IPS-NIHi11 (cell line): ENCODE measurements around the gene ARHGAP1.
"Not testable (repeated sequence)": the region's sequence is repeated elsewhere in the genome, so short reads cannot be mapped to it uniquely, and the experiment has no call there.

Experiments
- DNase-seq: peaks from one replicate; pipeline ENCODE4 v3.0.0; 2012; ENCODE audit warnings: mixed read lengths, low spot score

The ARHGAP1 gene

GRCh38 chr11:46673713-46674462, 26.5 kb downstream of the ARHGAP1 start:
- no peak for DNase-seq

DNA sequence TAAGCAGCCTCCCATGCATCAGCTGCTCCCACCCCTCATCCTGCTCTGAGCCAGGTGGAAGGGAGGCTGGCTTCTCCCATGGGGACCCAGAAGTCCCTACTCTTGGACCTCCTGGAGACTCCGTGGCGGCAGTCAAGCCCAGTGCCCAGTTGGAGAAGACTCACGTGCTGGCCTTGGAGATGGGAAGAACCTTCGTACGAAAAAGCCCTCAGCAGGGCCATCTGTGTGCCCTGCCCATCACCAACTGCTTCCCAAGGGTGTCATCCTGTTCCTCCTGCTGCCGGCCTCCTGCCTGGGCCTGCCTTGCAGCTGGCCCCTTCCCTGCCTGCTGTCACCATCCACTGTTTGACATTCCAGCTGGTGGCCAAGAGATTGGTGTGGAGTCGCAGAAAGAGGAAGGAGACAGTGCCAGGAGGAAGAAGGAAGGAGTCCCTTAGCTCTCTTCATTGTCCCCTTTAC, 28.0 kb downstream of the ARHGAP1 start:
- no peak for DNase-seq

GRCh38 chr11:46671958-46672315, 28.5 kb downstream of the ARHGAP1 start:
- no peak for DNase-seq

GRCh38 chr11:46670521-46670920, 29.9 kb downstream of the ARHGAP1 start:
- DNase-seq = not testable (repeated sequence)

DNA sequence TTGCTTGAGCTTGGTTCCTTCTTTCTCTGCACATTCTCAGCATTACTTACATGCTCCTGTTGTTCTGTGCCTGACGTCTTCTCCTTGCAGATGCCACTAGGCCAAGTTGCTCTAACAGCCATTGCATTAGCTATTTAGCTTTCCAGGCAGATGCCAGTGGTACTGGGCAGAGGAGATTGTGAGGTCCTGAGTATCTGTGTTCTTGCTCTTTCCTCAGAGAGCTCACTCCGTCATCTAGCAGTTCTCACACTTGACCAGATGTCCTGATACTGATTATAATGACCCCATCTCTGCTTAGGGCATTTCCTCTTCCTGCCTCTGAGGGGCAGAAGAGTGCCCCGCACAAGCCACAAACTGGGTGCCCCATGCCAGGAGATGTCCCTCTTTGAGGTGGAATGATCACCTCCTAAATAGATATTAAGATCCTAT, 30.7 kb downstream of the ARHGAP1 start:
- peak; percentile 58 for DNase-seq

DNA sequence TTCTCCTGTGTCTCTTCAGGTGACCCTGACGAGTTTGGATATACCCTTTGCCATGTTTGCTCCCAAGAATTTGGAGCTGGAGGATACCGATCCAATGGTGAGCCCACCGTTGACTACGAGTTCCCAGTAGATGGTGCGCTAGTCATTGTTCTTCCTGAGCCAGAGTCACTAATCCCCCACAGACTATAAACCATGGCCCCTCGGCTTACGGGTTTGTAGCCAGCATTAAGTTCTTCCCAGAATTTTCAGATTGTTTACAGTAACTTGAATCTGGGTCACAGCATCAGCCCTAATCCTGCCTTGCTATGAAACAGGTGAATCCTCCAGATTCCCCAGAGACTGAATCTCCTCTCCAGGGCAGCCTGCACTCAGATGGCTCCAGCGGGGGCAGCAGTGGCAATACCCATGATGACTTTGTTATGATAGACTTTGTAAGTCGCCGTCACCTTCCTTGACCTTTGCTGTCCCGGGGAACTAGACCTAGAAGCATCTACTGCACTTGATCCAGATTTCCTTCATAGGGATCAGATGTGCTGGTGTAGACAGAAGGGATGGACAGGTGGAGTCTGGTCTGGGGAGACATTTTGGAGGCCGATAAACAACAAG, 31.8 kb downstream of the ARHGAP1 start:
- no peak for DNase-seq

GRCh38 chr11:46667043-46667481, 33.4 kb downstream of the ARHGAP1 start:
- DNase-seq = no peak

DNA sequence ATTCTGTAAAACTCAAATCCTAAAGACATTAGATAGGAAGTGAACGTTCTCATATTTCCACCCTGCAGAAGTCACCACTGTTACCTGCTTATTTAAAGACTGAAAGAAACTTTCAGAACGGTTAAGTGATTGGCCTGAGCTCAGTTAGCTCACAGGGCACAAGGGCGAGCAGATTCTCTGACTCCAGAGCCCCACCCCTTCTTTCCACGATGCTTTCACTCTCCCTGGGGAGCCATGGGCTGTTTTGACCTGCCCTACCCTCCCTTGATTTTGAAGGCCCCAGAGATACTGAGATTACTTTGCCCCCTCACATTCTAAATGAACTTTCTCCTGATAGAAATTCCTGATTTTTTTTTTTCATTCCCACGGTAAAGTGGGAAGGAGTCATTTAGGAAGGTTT, 33.9 kb downstream of the ARHGAP1 start:
- no peak for DNase-seq

GRCh38 chr11:46665356-46665755, 35.1 kb downstream of the ARHGAP1 start:
- no peak for DNase-seq

- no peak for DNase-seq
These were observed 35.8 kb downstream of the ARHGAP1 start for GRCh38 chr11:46664612-46665011.

GRCh38 chr11:46663277-46663940, 37.0 kb downstream of the ARHGAP1 start:
- DNase-seq = no peak

GRCh38 chr11:46662366-46662765, 38.1 kb downstream of the ARHGAP1 start:
- DNase-seq = no peak

GRCh38 chr11:46661836-46662235, 38.6 kb downstream of the ARHGAP1 start:
- no peak for DNase-seq

DNA sequence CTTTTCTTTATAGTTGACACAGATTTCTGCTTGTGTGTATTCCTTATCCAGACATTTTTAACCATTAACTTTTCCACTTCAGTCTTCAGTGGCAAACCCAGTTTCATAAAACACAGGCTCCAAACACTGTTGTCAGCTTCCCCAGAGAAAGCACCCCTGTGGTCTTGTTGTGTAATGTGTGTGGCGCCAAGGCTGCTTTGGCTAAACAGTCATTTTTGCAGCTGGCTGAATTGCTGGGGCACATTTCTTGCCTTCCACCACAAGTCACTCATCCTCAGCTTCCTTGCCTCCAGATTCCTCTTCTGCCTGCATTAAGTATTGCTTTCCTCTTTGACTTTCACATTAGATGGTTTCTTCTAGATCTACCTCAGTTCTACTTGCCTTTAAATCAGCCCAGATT, 40.5 kb downstream of the ARHGAP1 start:
- DNase-seq = no peak

GRCh38 chr11:46658259-46658658, 42.2 kb downstream of the ARHGAP1 start:
- DNase-seq = no peak

GRCh38 chr11:46657186-46657585, 43.2 kb downstream of the ARHGAP1 start:
- DNase-seq = no peak

DNA sequence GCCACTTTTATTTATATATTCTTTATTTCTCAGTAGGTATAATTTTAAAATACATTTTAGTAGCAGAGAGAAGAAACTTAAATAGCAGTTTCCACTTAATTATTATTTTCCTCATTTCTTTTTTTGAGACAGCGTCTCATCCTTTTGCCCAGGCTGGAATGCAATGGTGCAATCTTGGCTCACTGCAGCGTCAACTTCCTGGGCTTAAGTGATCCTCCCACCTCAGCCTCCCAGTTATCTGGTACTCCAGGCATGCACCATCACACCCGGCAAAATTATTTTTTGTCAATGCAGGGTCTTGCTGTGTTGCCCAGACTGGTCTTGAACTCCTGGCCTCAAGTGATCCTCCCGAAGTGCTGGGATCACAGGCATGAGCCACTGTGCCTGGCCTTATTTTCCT, 44.8 kb downstream of the ARHGAP1 start:
- DNase-seq = no peak

- no peak for DNase-seq
These were observed 51.2 kb downstream of the ARHGAP1 start for GRCh38 chr11:46649180-46649738.

- no peak for DNase-seq
These were observed 56.4 kb downstream of the ARHGAP1 start for GRCh38 chr11:46643986-46644385.

- DNase-seq = no peak
These were observed 56.9 kb downstream of the ARHGAP1 start for GRCh38 chr11:46643531-46643930.

GRCh38 chr11:46642627-46643335, 57.6 kb downstream of the ARHGAP1 start:
- no peak for DNase-seq

GRCh38 chr11:46641639-46642038, 58.8 kb downstream of the ARHGAP1 start:
- DNase-seq = no peak
